ENCODE data around the gene SH3BP5. TPM values are rescaled to one million over a fixed set of nuclear protein-coding genes. Genes with fewer than 3 reads are reported as not detected.

SH3BP5 gene
- total and polyA plus RNA-seq, 2 donors (not counting 1 experiment from before 2014, with no cell fraction given): 6.7 to 12.9 TPM

DNA sequence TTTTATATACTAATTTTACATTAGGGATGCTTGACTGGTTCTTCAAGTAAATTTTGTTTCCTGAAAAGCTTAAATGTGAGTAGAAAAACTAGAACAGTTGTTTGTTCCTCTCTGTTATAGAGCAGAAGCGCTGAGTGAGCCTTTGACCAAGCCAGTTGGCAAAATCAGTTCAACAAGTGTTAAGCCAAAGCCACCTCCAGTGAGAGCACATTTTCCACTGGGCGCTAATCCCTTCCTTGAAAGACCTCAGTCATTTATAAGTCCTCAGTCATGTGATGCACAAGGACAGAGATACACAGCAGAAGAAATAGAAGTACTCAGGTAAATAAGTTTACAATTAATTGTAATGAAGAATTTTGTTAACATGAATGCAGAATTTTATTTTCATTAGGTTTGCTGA lies 111.7 kb downstream of the SH3BP5 start:
- no peak for DNase-seq (ENCODE audit: low read depth in 2 of 2)
- no peaks in the 10 kb centered on the region for H3K9me3 ChIP-seq (ENCODE audit: control insufficient read depth, insufficient read depth, low read depth, low read length)
- H3K27ac ChIP-seq (ENCODE audit: insufficient read depth, low read length): no peak overlapping the region
- no peaks in the 10 kb centered on the region for H3K79me2 ChIP-seq (ENCODE audit: control insufficient read depth, insufficient read depth, low read length)
- no peak overlapping the region for H3K4me2 ChIP-seq (ENCODE audit: extremely low read depth, insufficient read depth, low read length)
- no peaks in the 10 kb centered on the region for H3K4me1 ChIP-seq (ENCODE audit: control insufficient read depth, extremely low read depth, insufficient read depth, low read length)
- no peaks in the 10 kb centered on the region for H4K20me1 ChIP-seq (ENCODE audit: control insufficient read depth, extremely low read depth, insufficient read depth, low read length)
- H3K9ac ChIP-seq (ENCODE audit: insufficient read depth, low read length): no peak overlapping the region
- no peak overlapping the region for H2AFZ ChIP-seq (ENCODE audit: low read length)
- H3K4me3 ChIP-seq (replicated peaks in 1 of 4; ENCODE audit: control extremely low read depth in 1 of 4, insufficient read depth in 1 of 4, low read depth in 3 of 4, low read length in 4 of 4): no peak overlapping the region
- TF ChIP-seq, protein P1, sequence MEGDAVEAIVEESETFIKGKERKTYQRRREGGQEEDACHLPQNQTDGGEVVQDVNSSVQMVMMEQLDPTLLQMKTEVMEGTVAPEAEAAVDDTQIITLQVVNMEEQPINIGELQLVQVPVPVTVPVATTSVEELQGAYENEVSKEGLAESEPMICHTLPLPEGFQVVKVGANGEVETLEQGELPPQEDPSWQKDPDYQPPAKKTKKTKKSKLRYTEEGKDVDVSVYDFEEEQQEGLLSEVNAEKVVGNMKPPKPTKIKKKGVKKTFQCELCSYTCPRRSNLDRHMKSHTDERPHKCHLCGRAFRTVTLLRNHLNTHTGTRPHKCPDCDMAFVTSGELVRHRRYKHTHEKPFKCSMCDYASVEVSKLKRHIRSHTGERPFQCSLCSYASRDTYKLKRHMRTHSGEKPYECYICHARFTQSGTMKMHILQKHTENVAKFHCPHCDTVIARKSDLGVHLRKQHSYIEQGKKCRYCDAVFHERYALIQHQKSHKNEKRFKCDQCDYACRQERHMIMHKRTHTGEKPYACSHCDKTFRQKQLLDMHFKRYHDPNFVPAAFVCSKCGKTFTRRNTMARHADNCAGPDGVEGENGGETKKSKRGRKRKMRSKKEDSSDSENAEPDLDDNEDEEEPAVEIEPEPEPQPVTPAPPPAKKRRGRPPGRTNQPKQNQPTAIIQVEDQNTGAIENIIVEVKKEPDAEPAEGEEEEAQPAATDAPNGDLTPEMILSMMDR (conservative IDR thresholded peaks at IDR 0.05 in 1 of 2, IDR thresholded peaks at IDR 0.05 in 1 of 2; ENCODE audit: low read depth in 1 of 2, low read length in 2 of 2): no peak
- TF ChIP-seq EZH2 (IDR thresholded peaks at IDR 0.05; ENCODE audit: low read length, missing control alignments): no peak
- peaks cover 9% of the 10 kb centered on the region for H3K36me3 ChIP-seq (ENCODE audit: control insufficient read depth, insufficient read depth, low read length)
- no peaks in the 10 kb centered on the region for H3K27me3 ChIP-seq (ENCODE audit: control insufficient read depth, insufficient read depth, low read length)

DNA sequence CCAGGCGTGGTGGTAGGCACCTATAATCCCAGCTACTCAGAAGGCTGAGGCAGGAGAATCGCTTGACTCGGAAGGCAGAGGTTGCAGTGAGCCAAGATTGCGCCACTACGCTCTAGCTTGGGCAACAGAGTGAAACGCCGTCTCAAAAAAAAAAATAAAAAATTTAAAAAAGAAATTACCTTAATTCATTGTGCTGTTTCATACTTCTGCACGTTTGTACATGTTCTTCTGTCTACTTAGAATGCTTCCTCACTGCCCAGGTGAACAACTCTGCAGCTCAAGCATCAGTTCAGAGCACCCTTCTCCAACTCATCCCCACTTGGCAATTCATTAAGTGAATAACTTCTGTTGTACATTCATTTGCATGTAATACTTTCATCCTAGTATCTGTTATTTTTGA lies 112.3 kb downstream of the SH3BP5 start:
- no peak overlapping the region for H3K9ac ChIP-seq (ENCODE audit: insufficient read depth, low read length)
- H4K20me1 ChIP-seq (ENCODE audit: control insufficient read depth, extremely low read depth, insufficient read depth, low read length): no peaks in the 10 kb centered on the region
- no peak for TF ChIP-seq EZH2 (IDR thresholded peaks at IDR 0.05; ENCODE audit: low read length, missing control alignments)
- TF ChIP-seq, protein P1 (conservative IDR thresholded peaks at IDR 0.05 in 1 of 2, IDR thresholded peaks at IDR 0.05 in 1 of 2; ENCODE audit: low read depth in 1 of 2, low read length in 2 of 2): no peak
- DNase-seq (ENCODE audit: low read depth in 2 of 2): no peak
- H3K27ac ChIP-seq (ENCODE audit: insufficient read depth, low read length): no peak overlapping the region
- H3K4me2 ChIP-seq (ENCODE audit: extremely low read depth, insufficient read depth, low read length): no peak overlapping the region
- H3K79me2 ChIP-seq (ENCODE audit: control insufficient read depth, insufficient read depth, low read length): no peaks in the 10 kb centered on the region
- H2AFZ ChIP-seq (ENCODE audit: low read length): no peak overlapping the region
- H3K36me3 ChIP-seq (ENCODE audit: control insufficient read depth, insufficient read depth, low read length): peaks cover 9% of the 10 kb centered on the region
- H3K4me3 ChIP-seq (replicated peaks in 1 of 4; ENCODE audit: control extremely low read depth in 1 of 4, insufficient read depth in 1 of 4, low read depth in 3 of 4, low read length in 4 of 4): no peak overlapping the region
- no peaks in the 10 kb centered on the region for H3K4me1 ChIP-seq (ENCODE audit: control insufficient read depth, extremely low read depth, insufficient read depth, low read length)
- H3K9me3 ChIP-seq (ENCODE audit: control insufficient read depth, insufficient read depth, low read depth, low read length): no peaks in the 10 kb centered on the region
- H3K27me3 ChIP-seq (ENCODE audit: control insufficient read depth, insufficient read depth, low read length): no peaks in the 10 kb centered on the region

DNA sequence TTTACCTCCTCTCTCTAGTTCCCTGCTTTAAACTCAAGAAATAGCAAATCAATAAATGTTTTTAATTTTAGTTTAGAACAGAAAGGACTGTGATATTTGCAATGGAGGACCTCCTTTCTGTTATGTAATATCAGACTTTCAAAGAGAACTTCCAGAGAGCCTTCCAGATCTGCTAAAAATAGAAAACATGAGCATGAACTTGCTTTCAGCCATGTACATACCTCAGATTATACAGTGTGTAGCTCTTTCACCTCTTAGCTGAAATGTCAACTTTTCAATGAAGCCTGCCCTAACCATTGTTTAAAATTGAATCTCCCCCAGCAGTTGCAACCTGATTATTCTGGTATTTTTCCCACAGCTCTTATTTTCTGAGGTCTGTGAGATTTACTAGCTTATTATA lies 113.7 kb downstream of the SH3BP5 start:
- TF ChIP-seq, protein P1 (conservative IDR thresholded peaks at IDR 0.05 in 1 of 2, IDR thresholded peaks at IDR 0.05 in 1 of 2; ENCODE audit: low read depth in 1 of 2, low read length in 2 of 2): no peak
- TF ChIP-seq EZH2 (IDR thresholded peaks at IDR 0.05; ENCODE audit: low read length, missing control alignments): no peak
- no peaks in the 10 kb centered on the region for H3K79me2 ChIP-seq (ENCODE audit: control insufficient read depth, insufficient read depth, low read length)
- no peak overlapping the region for H2AFZ ChIP-seq (ENCODE audit: low read length)
- no peak overlapping the region for H3K4me2 ChIP-seq (ENCODE audit: extremely low read depth, insufficient read depth, low read length)
- H3K4me1 ChIP-seq (ENCODE audit: control insufficient read depth, extremely low read depth, insufficient read depth, low read length): no peaks in the 10 kb centered on the region
- H3K27ac ChIP-seq (ENCODE audit: insufficient read depth, low read length): no peak overlapping the region
- no peak overlapping the region for H3K9ac ChIP-seq (ENCODE audit: insufficient read depth, low read length)
- peaks cover 9% of the 10 kb centered on the region for H3K36me3 ChIP-seq (ENCODE audit: control insufficient read depth, insufficient read depth, low read length)
- H4K20me1 ChIP-seq (ENCODE audit: control insufficient read depth, extremely low read depth, insufficient read depth, low read length): no peaks in the 10 kb centered on the region
- no peaks in the 10 kb centered on the region for H3K27me3 ChIP-seq (ENCODE audit: control insufficient read depth, insufficient read depth, low read length)
- no peak overlapping the region for H3K4me3 ChIP-seq (replicated peaks in 1 of 4; ENCODE audit: control extremely low read depth in 1 of 4, insufficient read depth in 1 of 4, low read depth in 3 of 4, low read length in 4 of 4)
- no peak for DNase-seq (ENCODE audit: low read depth in 2 of 2)
- no peaks in the 10 kb centered on the region for H3K9me3 ChIP-seq (ENCODE audit: control insufficient read depth, insufficient read depth, low read depth, low read length)

Data from fibroblast of lung (primary cell).